ENCODE results near the gene LRRFIP2.
"Not testable (repeated sequence)": the region's sequence is repeated elsewhere in the genome, so short reads cannot be mapped to it uniquely, and the experiment has no call there.

Gene LRRFIP2, protein sequence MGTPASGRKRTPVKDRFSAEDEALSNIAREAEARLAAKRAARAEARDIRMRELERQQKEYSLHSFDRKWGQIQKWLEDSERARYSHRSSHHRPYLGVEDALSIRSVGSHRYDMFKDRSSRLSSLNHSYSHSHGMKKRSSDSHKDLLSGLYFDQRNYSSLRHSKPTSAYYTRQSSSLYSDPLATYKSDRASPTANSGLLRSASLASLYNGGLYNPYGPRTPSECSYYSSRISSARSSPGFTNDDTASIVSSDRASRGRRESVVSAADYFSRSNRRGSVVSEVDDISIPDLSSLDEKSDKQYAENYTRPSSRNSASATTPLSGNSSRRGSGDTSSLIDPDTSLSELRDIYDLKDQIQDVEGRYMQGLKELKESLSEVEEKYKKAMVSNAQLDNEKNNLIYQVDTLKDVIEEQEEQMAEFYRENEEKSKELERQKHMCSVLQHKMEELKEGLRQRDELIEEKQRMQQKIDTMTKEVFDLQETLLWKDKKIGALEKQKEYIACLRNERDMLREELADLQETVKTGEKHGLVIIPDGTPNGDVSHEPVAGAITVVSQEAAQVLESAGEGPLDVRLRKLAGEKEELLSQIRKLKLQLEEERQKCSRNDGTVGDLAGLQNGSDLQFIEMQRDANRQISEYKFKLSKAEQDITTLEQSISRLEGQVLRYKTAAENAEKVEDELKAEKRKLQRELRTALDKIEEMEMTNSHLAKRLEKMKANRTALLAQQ

DNA sequence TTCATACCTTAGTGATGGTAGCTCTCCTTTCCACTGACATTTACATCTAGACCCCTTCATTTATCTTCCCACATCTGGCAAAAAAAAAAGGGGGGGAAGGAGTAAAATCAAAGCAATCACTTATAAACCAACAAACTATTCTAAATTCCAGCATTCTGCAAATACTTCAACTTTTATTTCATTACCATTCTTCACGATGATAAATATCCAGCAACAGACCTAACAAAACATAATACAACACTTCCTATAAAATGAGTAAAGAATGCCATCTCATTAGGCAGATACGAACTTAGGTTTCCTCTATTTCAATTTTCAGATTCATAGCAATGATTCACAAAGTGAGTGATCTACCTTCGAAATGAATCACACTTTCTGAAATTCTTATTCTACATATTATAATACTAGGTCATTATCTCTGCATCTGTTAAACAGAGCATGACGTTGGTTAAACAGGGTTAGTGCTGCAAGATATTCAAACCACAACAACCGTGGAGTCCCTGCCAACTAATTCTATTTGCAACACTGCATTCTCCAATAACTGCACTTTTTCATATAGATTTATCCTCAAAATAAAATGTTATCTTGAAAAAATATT is at the start of gene LRRFIP2:
TSS of gene LRRFIP2 (minus strand) at position 51 of the 595 bp plus-strand sequence. CDS start 25,599 bp downstream, outside the sequence.
- TF ChIP-seq ZNF274 (IDR thresholded peaks at IDR 0.05; ENCODE audit: low read depth, low read length): no peak

DNA sequence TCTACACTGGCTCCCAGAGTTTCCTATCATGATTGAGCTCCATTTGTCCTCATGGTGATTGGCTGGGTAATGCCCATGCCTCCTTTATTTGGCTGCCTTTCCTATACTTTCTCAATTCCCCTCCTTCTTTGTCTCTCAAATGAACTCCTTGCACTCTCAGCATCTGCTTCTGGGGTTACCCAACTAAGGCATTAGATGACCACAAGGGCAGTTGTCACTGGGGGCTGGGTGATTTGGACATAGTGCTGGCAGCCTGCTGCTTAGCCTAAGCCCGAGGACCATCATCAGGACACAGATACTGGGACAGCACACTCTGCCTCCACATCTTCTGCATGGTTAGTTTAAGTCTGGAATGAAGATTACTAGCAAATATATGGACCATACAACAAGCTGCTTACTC is 49.2 kb upstream of the LRRFIP2 start:
- no peak for TF ChIP-seq ZNF274 (IDR thresholded peaks at IDR 0.05; ENCODE audit: low read depth, low read length)
- no peak overlapping the region for H3K4me3 ChIP-seq (ENCODE audit: low read length)

More for the DNA sequence above, at the start of gene LRRFIP2:
- peak within 1 kb of the TSS; percentile 90 for H3K4me3 ChIP-seq (ENCODE audit: low read length)

DNA sequence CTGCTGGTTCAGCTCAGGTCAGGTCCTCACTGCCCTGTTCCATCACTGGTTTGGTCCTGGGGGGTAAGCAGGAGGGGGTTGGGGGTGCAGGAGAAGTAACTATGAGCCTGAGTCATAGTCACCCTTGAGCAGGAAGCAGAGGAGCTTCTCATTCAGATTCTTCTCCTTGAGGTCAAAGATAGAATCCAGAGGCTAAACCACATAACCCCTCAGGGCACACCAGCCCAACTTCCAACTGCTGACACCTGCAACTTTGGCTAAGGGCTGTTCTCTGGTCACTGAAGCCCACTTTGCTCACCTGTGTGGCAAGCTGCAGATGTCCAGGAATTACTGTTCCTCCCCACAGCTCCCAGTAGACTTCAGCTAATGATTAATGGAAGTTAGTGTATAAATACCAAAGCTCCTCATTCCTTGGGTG is 48.8 kb upstream of the LRRFIP2 start:
- TF ChIP-seq ZNF274 (IDR thresholded peaks at IDR 0.05; ENCODE audit: low read depth, low read length): no peak
- no peak overlapping the region for H3K4me3 ChIP-seq (ENCODE audit: low read length)

DNA sequence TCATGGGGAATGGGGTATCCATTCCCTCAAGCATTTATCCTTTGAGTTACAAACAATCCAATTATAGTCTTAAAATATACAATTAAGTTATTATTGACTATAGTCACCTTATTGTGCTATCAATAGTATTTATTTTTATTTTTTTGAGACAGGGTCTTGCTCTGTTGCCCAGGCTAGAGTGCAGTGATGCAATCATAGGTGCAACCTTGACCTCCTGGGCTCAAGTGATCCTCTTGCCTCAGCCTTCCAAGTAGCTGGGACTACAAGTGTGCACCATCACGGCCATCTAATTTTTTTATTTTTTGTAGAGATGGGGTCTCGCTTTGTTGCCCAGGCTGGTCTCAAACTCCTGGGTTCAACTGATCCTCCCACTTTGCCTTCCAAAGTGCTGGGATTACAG is 48.2 kb upstream of the LRRFIP2 start:
- not testable (repeated sequence) for H3K4me3 ChIP-seq (ENCODE audit: low read length)

DNA sequence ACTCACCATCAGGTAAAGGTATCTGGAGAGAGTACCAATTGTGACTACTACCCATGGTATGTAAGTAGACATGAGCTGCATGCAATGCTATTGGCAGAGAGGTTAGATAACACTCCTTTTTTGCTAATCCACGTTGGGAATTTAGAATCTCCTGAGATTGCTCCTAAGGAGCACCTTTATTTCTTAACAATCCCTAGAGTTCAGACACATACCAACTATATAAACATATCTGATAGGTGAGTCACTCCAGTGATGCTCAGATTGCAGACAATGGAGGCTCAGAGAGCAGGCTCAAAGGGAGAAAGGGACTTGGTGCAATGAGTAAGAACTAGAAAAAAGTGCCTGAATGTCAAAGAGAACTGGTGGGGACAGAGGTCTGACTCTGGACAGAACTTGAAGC is 47.0 kb upstream of the LRRFIP2 start:
- H3K4me3 ChIP-seq (ENCODE audit: low read length): no peak overlapping the region
- TF ChIP-seq ZNF274 (IDR thresholded peaks at IDR 0.05; ENCODE audit: low read depth, low read length): no peak

DNA sequence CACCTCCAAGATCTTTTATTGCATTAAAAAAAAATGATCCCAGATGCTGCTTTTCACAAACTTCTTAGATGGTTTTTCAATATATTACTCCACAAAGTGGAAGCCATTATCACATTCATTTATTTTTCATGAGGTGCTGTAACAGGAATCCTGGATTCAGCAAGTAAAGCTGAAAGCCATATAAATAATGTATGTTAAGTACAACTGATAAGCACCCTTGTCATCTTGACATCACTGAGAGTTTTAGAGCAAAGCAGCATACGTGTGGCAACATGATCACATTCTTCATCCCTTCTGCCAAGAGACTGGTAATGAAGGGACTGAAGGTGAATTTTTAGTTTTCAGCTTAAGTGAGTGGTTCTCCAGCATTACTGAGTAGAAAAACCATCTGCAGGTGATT is 44.9 kb upstream of the LRRFIP2 start:
- H3K4me3 ChIP-seq (ENCODE audit: low read length): no peak overlapping the region
- no peak for TF ChIP-seq ZNF274 (IDR thresholded peaks at IDR 0.05; ENCODE audit: low read depth, low read length)

DNA sequence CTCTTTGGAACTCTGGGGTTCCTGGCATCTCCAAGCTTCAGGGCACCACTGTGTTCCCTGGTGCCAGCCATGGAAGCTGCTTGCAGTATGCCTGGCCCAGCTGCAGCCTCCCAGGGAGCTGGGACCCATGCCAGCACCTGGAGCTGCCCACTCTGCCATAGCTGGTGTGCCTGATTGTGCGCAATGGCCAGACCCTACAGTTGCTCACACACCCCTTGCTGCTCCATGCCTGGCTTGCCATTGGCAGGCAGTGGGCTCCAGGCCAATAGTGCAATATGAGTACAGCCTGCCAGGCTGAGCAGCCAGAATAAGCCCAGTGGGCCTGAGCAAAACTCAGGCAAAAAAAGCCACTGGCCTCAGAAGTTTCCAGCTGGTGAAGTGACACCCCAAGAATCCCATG is 43.8 kb upstream of the LRRFIP2 start:
- H3K4me3 ChIP-seq (ENCODE audit: low read length): no peak overlapping the region
- no peak for TF ChIP-seq ZNF274 (IDR thresholded peaks at IDR 0.05; ENCODE audit: low read depth, low read length)

DNA sequence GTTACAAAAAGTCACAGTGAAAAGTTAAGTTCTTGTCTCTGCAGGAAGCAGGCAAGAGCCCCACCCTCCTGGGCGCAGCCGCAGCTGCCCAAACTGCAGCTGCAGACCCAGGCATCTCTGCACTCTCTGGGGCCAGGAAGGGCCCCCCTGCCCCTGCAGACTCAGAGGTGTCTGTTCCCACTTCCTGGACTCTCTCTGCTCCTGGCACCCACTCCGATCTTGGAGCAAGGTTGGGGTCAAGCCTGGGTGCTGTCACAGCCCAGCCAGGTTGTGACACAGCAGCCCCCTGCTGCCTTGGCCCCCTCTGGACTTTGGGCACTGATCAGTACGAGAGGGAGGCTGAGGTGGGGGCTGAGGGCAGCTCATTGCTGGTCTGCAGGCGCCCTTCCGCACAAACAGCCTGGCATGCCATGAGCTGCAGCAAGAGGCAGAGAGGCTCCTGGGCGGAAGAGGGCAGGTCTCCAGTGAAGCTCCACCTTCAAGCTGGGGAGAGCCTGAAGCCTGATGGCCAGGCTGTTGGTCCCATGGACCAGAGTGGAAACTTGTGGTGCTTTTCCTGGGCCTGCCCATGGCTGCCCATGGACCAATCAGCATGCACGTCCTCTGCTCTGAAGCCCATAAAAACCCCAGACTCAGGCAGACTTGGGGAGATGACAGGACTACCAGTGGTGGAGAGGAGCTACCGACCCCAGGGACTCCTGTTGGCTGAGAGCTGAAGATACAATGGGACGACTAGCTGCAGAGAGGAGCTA is 42.9 kb upstream of the LRRFIP2 start:
- no peak for TF ChIP-seq ZNF274 (IDR thresholded peaks at IDR 0.05; ENCODE audit: low read depth, low read length)
- H3K4me3 ChIP-seq (ENCODE audit: low read length): no peak overlapping the region

DNA sequence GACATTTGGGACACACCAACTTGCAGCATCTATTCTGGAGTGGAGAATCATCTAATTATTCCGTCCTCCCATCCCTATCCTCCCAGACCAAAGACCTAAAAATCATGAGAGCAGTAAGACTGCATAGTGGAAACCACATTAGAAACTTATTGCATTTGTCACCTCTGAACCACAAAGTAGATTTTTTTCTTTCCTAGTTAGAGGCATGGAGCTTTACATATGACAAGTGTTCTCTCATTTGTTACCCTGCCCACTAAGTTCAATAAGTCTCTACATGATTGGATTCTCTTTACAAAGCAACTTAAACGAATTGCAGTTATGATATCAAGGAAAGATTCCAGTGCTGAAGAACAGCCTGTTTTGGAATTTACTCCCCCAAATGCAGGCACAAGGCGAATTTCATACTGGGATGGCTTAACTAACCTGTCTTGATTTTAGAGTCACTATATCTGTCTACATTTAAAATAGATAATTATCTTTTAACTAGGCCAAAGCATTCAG is 42.3 kb upstream of the LRRFIP2 start:
- TF ChIP-seq ZNF274 (IDR thresholded peaks at IDR 0.05; ENCODE audit: low read depth, low read length): no peak
- H3K4me3 ChIP-seq (ENCODE audit: low read length): no peak overlapping the region

DNA sequence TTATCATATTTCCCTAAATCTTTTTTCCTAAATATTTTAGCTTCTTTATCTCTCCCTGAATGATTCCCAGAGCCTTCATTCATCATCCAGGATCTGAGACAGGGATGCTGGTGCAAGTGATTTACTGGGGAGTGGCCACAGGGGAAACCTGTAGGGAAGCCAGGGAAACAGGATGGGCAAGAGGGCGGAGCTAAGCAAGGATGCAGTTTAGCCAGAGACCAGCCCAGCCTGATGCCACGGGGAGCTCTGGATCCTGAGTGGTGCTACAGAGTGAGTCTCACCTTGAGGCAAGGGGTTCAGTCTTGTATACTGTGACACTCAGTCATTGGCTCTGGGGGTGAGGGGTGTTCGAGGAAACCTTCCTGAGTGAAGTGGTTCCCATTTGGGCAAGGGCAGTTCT is 39.7 kb upstream of the LRRFIP2 start:
- H3K4me3 ChIP-seq (ENCODE audit: low read length): no peak overlapping the region
- TF ChIP-seq ZNF274 (IDR thresholded peaks at IDR 0.05; ENCODE audit: low read depth, low read length): no peak

DNA sequence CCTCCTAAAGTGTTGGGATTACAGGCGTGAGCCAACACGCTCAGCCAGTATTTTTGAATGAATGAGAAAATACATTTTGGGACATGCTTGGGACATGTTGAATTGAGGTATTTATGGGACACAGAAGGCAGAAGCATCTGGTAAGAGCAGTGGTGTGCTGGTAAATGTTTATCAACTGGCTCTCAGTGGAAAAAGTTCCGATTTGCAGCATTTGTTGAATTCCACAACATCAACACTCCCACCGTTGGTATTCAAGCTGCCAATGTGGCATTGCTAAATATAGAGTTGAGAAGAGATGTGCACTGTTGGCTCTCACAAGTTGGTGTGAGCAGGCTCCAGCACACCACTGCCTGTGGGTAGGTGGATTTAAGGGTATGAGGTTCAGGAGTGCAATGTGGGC is 35.8 kb upstream of the LRRFIP2 start:
- H3K4me3 ChIP-seq (ENCODE audit: low read length): no peak overlapping the region
- TF ChIP-seq ZNF274 (IDR thresholded peaks at IDR 0.05; ENCODE audit: low read depth, low read length): no peak

DNA sequence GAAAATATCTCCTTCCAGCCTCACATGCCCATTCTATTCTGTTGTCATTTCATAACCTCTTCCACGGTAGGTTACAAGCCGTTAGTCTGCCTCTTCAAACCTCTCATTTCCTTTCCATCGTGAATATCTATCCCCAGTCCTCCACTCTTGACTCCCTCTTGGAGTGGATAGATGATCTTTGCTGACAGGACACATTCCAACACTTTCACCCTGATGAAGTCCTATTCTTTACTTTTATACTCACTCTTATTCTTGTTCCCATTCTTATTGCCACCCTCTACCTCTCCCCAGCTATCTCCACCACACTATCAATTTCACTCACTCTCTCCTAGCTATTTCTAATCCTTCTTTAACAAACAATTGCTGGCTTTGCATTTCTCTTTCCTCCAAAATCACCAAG is 34.2 kb upstream of the LRRFIP2 start:
- H3K4me3 ChIP-seq (ENCODE audit: low read length): not testable (repeated sequence)

DNA sequence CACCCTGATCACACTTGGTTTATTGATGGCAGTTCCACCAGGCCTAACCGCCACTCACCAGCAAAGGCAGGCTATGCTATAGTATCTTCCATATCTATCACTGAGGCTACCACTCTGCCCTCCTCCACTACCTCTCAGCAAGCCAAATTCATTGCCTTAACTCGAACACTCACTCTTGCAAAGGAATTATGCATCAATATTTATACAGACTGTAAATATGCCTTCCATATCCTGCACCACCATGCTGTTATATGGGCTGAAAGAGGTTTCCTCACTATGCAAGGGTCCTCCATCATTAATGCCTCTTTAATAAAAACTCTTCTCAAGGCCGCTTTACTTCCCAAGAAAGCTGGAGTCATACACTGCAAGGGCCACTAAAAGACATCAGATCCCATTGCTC is 33.6 kb upstream of the LRRFIP2 start:
- not testable (repeated sequence) for H3K4me3 ChIP-seq (ENCODE audit: low read length)

DNA sequence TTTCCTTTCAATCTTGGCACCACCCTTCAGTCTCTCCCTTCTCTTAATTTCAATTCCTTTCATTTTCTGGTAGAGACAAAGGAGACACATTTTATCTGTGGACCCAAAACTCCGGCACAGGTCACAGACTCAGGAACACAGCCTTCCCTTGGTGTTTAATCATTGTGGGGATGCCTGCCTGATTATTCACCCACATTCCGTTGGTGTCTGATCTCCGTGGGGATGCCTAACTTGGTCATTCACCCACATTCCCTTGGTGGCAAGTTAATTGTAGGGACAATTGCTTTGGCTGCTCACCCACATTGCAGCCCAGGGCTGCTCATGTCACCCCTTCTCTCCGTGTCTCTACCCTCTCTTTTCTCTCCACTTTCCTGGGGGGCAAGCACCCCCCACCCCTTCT is 31.7 kb upstream of the LRRFIP2 start:
- not testable (repeated sequence) for H3K4me3 ChIP-seq (ENCODE audit: low read length)
